ENCODE data around the gene ATOH1.

ATOH1 gene

DNA sequence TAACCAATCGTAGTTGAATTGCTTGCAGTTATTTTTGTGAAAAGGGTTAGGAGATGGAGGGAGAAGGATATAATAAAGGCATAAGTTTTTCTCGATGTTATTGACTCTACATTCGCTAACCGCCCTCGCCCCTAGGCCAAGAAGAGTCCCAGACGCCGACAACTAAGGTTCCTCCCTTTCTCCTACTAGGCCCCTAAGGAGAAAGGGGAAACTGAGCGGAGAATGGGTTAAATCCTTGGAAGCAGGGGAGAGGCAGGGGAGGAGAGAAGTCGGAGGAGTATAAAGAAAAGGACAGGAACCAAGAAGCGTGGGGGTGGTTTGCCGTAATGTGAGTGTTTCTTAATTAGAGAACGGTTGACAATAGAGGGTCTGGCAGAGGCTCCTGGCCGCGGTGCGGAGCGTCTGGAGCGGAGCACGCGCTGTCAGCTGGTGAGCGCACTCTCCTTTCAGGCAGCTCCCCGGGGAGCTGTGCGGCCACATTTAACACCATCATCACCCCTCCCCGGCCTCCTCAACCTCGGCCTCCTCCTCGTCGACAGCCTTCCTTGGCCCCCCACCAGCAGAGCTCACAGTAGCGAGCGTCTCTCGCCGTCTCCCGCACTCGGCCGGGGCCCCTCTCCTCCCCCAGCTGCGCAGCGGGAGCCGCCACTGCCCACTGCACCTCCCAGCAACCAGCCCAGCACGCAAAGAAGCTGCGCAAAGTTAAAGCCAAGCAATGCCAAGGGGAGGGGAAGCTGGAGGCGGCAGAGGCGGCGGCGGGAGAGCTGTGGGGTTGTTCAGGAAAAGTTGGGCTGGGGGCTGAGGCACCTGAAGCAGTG, 5.9 kb downstream of the ATOH1 start:
- no peak for DNase-seq (ENCODE audit: low read depth, low spot score)

DNA sequence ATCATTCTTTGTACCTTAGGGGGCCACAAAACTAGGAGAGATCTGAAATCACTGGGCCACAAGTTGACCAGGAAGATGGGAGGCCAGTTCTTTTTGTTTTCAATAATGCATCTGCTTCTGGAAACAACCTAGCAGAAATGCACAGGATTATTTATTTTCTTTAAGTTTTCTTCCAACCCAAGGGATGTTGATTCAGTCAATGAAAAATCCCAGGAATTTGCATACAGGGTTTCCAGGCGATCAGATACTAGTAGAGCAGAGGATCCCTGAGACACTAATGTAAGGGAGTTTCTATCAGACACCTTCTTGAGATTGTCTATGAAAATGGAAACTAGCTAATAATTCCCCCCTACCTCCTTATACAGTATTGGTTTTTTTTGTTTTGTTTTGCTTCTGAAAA, 7.4 kb downstream of the ATOH1 start:
- no peak for DNase-seq (ENCODE audit: low read depth, low spot score)

DNA sequence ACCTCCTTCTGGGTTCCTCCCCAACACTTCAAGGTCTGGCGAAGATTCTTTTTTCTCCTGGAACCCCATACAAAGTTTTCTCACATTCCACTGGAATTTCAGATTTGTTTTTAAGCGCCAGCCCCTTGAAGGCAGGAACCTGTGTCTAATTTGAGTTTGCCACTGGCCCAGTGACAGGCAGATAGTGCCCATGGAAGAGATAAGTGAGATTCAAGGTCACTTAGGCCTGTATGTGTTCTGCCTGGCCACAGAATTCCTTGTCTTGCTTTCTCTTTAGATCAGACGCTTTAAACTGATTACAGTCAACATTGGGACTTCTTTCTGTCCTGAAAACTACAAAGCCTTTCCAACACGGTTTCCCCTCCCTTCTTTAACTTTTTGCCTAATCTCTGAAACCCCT, 11.2 kb downstream of the ATOH1 start:
- DNase-seq (ENCODE audit: low read depth, low spot score), result no peak

DNA sequence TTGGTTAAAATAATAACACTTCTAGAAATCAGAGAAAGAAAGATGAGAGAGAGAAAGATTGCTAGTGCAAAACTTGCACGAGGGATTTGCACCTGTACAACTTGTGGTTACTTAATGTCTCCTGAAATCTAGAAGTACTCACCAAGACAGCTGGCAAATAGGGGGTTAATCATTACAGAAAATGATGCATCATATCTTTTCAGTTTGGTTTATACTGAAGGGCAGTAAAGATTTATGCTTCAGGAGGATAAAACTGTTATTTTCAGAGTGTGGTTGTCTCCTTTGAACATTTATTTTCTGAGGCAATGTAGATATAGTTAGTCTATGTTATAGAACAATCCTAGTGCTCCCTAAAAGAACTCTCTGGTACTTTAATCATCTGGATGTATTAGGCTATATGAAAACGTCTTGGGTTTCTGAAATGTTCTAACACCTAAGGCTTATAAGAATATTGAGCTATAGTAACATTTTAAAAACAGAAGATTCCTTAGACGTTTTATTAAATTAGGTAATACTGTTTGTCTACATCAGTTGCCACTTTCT, 13.3 kb downstream of the ATOH1 start:
- no peak for DNase-seq (ENCODE audit: low read depth, low spot score)

DNA sequence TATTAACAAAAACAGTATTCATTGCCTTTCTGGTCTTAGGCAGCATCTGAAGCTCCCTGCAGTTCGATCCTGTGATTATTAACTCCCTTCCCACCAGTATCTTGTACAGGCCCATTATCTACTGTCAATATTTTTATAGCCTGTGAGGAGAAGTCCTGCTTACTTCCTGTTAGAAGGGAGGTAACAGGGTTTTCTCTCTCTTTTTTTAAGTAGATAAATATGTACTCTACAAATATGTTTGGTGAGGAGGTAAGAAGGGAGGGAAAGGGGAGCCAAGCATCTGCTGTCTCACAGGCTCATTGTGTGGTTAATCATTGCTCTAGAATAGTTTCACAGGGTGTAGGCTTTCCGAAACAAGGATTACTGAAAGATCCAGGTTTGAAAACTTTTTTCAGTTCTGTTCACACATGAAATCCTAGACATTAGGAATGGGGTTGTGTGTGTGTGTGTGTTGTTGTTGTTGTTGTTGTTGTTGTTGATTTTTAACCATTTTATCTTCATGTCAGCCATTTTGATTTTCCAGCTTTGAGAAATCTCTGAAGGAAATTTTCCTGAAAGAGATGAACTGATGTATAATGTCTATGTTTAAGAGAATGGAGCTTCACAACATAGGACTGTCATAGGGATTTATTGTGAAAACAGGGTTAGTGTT, 14.2 kb downstream of the ATOH1 start:
- DNase-seq (ENCODE audit: low read depth, low spot score), result no peak

DNA sequence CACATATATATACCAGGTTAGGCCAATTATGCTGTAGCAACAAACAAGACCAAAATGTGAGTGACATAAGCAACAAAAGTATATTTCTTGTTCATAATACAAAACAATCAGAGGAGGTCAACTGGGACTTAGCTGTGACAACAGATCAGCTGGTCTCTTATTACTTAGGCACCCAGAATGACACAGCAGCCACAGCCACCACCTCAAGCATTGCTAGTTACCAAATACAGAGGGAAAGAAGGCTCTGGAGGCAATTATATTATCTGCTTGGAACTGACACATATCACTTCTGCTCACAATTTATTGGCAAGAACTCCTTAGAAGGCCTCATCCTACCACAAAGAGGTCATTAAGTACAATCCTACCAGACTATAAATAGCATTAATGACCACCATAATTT, 15.2 kb downstream of the ATOH1 start:
- no peak for DNase-seq (ENCODE audit: low read depth, low spot score)

DNA sequence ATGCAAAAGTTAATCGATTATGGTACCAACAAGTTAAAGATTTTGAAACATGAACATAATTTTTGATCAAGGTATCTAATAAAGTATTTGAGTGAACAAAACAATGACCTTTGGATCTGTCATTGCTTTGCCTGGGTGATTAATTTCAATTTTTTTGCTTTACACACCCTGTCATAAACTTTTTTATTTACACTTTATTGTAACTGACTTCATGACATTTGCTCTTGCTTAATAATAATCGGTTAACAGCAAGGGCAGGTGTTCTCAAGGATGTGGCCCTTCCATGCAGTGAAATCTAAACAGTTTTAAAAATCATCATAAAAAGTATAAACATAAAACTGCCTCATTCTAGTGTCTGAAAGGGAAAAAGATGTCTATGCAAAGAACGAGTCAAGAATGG, 24.1 kb downstream of the ATOH1 start:
- no peak for DNase-seq (ENCODE audit: low read depth, low spot score)

DNA sequence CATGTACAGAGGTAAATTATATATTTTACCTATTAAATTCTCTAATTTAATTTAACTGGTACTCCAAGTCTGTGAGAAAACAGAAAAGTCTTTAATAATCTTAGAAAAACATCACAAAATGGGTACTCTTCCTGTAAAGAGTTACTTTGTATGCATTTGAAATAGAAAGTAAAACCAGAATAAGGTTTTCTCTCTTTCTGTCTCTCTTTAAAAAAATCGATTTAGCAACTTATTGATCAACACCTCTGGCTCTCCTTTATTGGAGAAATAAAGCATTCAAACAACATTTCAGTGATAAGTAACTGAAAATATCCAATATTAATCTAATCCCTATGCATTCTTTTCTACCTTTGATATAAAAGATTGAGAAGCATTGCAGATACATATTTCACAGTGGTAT, 27.4 kb downstream of the ATOH1 start:
- no peak for DNase-seq (ENCODE audit: low read depth, low spot score)

DNA sequence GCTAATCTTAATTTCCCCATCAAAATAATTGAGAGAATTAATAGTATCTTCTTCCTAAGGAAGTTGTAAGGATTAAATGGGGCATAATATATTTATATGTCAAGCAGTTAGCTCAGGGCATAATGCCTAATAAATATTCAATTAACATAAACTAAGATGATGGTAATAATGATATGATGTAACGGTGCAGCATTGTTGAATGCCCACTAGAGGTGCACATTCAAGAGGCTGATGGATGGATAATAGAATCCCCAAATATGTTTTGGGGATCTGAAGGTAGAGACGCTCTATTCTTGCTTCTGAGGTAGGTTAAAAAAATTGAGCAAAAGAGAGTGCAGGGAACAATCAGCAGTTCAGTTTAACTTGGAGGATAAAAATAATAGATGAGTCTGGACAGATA, 37.1 kb downstream of the ATOH1 start:
- no peak for DNase-seq (ENCODE audit: low read depth, low spot score)

DNA sequence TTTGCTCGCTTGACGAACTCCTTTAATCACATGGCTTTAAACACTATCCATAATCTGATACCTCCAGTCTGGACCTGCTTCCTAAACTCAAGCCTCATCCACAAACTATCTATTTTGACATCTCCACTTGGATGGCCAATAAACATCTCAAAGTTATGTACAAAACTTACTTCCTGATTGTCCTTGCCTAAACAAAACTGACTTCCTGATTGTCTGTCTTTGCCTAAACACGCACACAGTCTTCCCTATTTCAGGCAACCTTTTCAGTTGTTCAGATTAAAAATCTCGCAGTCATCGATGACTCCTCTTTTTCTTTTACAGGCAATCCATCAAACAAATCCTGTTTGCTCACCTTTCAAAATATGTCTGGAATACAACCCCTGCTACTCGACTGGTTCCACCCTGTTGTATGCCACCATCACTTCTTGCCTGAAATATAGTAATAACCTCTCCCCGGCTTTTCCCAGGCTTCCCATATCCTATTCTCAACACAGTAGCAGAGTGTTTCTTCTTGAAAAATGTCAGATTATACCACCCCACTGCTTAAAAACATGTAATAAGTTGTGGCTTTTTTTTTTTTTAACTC, 39.0 kb downstream of the ATOH1 start:
- DNase-seq (ENCODE audit: low read depth, low spot score), result no peak

DNA sequence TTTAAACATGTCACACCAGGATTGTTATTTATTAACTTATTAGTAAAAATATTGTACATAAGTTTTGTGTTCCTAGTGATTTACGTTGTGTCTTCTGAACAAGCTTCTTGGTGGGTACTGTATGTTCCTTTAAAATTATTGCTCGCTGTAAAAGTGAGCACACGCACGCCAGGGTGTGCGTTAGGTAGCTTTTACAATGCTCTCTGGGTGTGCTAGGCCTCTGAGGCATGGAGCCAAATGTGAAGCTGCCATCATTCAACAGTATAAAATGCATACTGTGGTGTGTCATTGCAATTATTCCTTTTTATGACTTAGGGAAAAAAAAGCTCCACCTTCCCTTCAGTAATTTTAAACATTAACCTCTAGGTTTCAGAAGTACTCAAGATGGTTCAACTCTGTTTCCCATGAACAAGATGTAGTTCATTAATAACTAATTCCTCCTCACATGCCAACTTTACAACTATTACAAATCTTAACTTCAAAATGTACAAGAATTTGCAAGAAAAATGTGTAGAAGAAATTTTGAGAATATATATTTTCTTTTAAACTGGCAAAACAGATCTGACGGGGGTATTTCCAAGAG, 42.4 kb downstream of the ATOH1 start:
- DNase-seq (ENCODE audit: low read depth, low spot score), result no peak

DNA sequence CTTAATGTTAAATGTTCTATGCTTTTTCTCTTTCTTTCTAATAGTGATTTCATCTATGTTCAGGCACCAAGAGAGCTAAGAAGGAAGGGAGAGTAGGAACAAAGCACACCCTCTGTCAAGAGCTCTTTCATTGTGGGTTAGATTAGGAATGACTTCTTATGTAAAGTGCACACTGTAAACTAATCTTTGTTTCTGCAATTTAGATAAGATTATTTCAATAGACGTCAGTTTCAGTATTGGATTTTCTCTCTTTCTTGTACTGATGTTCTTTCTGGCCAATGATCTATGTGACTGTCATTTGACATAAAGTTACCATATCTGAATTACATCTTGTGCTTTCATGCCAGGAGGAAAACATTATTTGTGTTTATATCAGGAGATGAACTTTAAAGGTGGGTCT, 48.2 kb downstream of the ATOH1 start:
- no peak for DNase-seq (ENCODE audit: low read depth, low spot score)

DNA sequence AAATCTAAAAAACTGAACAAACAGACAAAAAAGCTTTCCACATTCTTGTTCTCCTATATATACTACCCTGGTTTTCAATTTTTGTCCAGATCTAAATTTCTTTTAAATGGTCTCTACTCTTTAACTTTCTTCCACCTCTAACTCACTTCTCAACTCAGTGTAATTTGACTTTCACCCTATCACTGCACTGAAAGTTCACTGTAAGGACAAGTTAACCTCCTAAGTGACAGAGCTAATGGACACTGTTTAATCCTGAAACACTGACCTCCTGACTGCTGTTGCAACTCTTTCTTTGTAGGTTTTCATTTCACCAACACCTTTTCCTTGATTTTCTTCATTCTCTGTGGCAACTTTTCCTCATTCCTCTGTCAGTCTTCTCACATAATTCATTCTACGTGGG, 50.0 kb downstream of the ATOH1 start:
- DNase-seq (ENCODE audit: low read depth, low spot score), result no peak

DNA sequence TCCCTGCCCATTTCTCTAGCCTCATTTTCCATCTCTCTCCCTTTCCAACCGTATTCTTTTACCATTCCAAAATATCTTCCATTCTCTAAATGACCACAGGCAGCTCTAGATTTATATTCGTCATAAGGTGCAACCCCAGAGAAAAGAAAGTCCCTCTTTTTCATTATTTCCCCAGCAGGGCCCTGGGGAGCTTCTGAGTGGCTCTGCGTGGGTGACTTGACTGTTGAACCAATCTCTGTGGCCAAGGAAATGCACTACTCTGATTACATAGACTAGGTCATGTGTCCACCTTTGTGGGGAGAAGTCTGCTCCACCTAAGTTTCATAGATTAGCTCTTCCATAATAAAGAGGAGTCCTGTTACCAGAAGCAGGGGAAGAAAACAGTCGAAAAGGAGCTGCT, 51.4 kb downstream of the ATOH1 start:
- DNase-seq (ENCODE audit: low read depth, low spot score), result no peak

All from iPS DF 19.7 (cell line).